ENCODE data around the gene RGPD5. TPM values are rescaled to one million over a fixed set of nuclear protein-coding genes. Genes with fewer than 3 reads are reported as not detected.
"Not testable (repeated sequence)": the region's sequence is repeated elsewhere in the genome, so short reads cannot be mapped to it uniquely, and the experiment has no call there.

The RGPD5 gene
- total RNA-seq, 2 experiments from 2014 or later: 36.7 to 43.1 TPM

DNA sequence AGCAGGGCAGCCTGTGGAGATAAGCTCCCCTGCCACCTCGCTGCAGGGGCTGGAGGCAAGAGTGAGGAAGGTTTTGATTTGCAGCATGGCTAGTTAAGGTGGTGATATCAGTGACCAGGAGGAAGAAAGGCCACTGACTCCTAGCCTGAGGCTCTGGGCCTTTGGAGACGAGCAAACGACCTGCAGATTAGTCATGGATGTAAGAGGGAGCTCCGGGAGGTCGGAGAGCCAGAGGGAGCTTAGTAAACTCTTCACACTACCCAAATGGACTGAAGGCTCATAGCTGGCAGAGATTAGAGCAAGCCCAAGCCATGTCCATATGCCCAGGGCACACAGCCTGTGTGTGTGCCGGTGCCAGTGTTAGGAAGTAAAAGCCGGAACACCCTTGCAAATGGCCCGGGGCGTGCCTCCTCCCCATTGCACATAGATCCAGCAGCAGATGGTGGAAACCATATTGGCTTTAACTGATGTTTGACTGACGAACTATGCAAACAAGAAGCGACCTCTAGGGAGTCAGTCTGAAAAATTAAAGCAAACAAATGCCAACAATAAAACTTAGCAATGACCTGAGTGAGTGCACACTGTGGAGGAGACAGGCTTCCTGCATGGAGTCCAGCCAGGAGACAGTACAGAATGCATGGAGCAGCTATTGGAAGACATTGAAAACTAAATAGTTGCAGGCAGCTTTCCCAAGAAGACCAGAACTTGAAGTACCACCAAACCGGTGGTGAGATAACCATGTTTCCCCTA lies 2.4 kb upstream of the RGPD5 start:
- H3K4me3 Mint-ChIP-seq; POLR2A ChIA-PET; ATAC-seq (ENCODE audit: low read depth); H3K27ac Mint-ChIP-seq; H3K9me3 Mint-ChIP-seq; DNase-seq; H3K27me3 Mint-ChIP-seq; H3K4me1 Mint-ChIP-seq; H3K36me3 Mint-ChIP-seq: not testable (repeated sequence)

DNA sequence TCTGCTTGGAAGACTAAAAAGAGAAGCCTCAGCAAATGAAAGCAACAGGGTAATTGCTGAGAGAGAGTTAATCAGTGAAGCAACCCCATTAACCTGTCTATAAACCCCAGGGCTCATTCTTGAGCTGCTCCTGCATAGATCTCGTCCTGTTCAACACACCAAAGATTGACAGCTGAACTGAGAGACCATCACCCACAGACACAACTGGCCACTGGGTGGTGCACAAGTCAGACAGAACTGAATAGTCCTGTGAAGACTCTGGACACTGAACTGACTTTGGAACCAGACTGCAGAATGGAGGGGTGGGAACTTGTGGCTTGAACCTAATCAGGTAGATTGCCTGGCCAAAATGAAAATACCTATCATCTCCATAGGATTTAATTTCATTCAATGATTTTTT lies 1.4 kb upstream of the RGPD5 start:
- ATAC-seq (ENCODE audit: low read depth); POLR2A ChIA-PET; H3K36me3 Mint-ChIP-seq; H3K27ac Mint-ChIP-seq; H3K4me3 Mint-ChIP-seq; H3K4me1 Mint-ChIP-seq; H3K27me3 Mint-ChIP-seq; H3K9me3 Mint-ChIP-seq; DNase-seq: not testable (repeated sequence)

DNA sequence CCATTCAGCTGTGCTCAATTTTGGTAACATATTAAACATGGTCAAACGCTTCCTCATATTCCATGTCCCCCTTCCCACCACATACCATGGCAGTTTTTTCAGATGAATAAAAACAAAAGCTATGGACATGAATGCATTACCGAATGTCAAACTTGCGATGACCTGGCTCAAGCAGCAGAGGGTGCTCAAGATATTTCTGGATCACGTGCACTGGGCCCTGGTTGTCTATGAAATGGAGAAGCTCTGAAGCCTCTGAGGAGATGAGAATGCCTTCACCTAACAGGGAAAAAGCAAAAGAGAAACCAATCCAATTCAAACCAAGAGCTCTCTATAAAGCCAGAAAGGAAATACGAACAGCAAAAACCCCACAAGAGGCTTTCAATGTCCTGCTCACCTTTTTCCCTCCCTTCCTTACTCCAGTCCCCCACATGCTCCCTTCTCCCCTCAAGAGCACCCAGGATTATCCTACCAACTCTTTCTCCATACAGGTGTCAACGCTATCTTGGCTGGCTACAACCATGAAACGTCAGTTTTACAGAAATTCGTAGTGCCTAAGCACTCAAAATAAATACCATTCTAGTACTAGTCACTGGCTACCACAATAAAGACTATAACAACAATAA lies 77.1 kb downstream of the RGPD5 start:
- DNase-seq, POLR2A ChIA-PET, H3K9me3 Mint-ChIP-seq, H3K4me1 Mint-ChIP-seq, H3K36me3 Mint-ChIP-seq, H3K27ac Mint-ChIP-seq, H3K4me3 Mint-ChIP-seq, H3K27me3 Mint-ChIP-seq: not testable (repeated sequence)
- peak; percentile 73 for ATAC-seq (ENCODE audit: low read depth)

DNA sequence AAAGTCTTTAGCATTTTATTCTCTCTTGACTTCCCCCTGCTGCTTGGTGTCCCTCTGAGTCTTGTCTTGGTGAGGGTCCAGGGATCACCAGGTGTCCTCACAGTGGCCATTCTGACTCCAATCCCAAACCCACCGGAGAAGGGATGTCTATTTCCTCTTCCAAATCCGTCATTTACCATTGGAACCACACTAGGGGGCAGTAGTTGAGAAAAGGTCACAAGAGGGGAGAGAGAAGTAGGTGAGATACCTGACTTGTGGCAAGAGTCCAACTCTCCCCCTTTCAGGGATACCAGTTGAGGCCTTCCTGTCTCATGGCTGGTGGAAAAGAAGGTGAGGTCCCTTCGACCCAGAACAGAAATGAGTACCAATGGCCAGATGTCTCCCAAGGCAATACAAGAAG lies 82.5 kb downstream of the RGPD5 start:
- H3K27me3 Mint-ChIP-seq; DNase-seq; H3K36me3 Mint-ChIP-seq; H3K4me3 Mint-ChIP-seq; H3K9me3 Mint-ChIP-seq; H3K4me1 Mint-ChIP-seq; POLR2A ChIA-PET; H3K27ac Mint-ChIP-seq; ATAC-seq (ENCODE audit: low read depth): not testable (repeated sequence)

DNA sequence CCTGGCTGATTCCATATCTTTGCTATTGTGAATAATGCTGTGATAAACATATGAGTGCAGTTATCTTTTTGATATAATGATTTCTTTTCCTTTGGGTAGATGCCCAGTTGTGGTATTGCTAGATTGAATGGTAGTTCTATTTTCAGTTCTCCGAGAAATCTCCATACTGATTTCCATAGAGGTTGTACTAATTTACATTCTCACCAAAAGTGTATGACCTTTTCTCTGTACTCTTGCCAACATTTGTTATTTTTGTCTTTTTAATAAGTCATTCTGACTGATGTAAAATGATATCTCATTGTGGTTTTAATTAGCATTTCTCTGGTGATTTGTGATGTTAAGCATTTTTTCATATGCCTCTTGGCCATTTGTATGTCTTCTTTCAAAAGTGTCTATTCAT lies 88.0 kb downstream of the RGPD5 start:
- H3K9me3 Mint-ChIP-seq; H3K4me1 Mint-ChIP-seq; ATAC-seq (ENCODE audit: low read depth); H3K4me3 Mint-ChIP-seq; H3K36me3 Mint-ChIP-seq; H3K27me3 Mint-ChIP-seq; POLR2A ChIA-PET; H3K27ac Mint-ChIP-seq; DNase-seq: not testable (repeated sequence)

DNA sequence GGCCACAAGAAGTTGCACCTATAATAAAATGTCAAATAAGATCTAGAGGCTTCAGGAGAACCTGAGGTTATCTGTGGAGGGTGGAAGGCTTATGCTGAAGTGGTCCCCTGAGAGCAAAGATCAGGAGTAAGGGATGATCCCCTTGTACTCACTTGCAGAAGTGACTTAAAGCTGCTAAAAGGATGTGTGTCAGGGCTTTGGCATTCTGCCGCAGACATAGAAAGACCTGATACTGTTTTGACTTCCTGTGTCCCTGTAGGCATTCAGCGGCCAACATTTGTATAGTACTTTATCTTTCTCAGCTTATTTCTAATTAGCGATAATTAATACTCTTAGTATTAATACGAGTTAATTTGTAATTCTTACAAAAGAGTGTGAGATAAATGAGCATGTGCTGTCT lies 94.3 kb downstream of the RGPD5 start:
- ATAC-seq (ENCODE audit: low read depth); H3K27ac Mint-ChIP-seq; H3K27me3 Mint-ChIP-seq; H3K4me3 Mint-ChIP-seq; H3K9me3 Mint-ChIP-seq; POLR2A ChIA-PET; H3K36me3 Mint-ChIP-seq; DNase-seq; H3K4me1 Mint-ChIP-seq: not testable (repeated sequence)

DNA sequence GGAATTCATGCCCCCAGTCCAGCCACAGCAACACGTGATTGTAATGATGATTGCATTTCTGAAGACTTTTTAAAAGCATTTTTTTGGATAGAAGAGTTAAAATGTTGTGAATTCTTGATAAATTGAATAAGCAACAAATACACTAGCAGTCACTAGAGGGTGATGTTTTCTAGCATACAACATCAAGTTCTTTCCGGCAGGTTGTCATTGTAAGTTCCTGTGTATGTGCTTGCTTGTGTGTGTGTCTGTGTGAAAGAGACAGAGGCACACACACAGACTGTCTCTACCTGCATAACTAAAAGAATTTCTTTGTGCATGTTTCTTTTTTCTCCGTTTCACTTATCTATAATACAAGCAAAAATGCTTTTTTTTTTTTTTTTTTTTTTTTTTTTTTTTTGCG lies 95.8 kb downstream of the RGPD5 start:
- H3K4me3 Mint-ChIP-seq, H3K9me3 Mint-ChIP-seq, H3K27me3 Mint-ChIP-seq, H3K4me1 Mint-ChIP-seq, POLR2A ChIA-PET, H3K36me3 Mint-ChIP-seq, H3K27ac Mint-ChIP-seq, DNase-seq: not testable (repeated sequence)
- peak; percentile 58 for ATAC-seq (ENCODE audit: low read depth)

DNA sequence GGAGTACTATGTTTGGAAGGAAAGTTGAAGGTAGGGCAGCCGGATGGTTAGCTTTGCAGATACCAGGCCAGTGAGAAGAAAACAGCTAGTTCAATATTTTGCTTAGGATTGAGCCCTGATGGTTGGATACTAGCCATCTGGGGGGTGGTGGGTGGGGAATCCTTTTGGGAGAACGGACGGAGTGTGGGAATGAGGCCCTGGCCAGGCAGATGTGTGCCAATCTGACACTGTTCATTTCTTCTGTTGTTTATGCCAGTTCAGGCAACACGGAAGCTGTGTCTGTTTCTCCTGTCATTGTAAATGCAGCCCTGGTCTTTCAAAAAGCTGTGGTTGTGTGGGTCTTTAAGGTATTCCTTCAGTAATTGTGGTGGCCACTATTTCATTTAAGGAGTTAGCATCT lies 96.9 kb downstream of the RGPD5 start:
- POLR2A ChIA-PET; H3K27ac Mint-ChIP-seq; H3K36me3 Mint-ChIP-seq; DNase-seq; ATAC-seq (ENCODE audit: low read depth); H3K4me1 Mint-ChIP-seq; H3K4me3 Mint-ChIP-seq; H3K27me3 Mint-ChIP-seq; H3K9me3 Mint-ChIP-seq: not testable (repeated sequence)

DNA sequence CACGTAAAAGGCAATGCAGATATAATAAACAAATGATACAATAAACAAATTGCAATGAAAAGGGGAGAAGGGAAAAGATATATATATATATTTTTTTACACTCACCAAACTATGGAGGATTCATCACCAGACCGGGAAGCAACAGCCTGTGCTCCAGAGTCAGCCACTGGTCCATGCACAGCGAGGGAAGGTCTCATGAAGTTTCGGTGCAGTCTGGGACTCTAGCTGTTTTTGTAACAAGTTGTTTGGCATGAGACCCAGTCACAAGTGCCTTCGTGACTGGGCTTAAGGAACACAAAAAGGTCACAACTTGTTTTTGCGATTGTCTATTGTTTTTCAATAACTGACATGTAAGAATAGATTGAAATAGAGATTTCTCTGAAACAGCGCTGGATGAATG lies 99.6 kb downstream of the RGPD5 start:
- H3K9me3 Mint-ChIP-seq; H3K27me3 Mint-ChIP-seq; DNase-seq; H3K27ac Mint-ChIP-seq; H3K36me3 Mint-ChIP-seq; H3K4me3 Mint-ChIP-seq; ATAC-seq (ENCODE audit: low read depth); POLR2A ChIA-PET; H3K4me1 Mint-ChIP-seq: not testable (repeated sequence)

DNA sequence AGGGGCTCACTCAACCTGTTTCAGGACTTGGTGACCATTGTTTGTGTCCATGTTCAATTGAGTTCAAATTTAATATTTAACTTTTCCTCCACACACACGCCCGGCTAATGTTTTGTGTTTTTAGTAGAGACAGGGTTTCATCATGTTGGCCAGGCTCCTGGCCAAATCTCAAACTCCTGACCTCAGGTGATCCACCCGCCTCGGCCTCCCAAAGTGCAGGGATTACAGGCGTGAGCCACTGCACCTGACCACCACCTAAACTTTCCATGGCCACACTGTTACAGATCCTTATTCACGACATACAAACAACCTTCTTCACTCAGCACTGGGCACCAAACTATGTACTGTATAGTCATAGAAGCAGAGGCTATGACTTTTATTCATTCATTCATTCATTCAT lies 100.0 kb downstream of the RGPD5 start:
- H3K36me3 Mint-ChIP-seq; H3K27ac Mint-ChIP-seq; H3K4me3 Mint-ChIP-seq; H3K4me1 Mint-ChIP-seq; H3K27me3 Mint-ChIP-seq; POLR2A ChIA-PET; H3K9me3 Mint-ChIP-seq; ATAC-seq (ENCODE audit: low read depth); DNase-seq: not testable (repeated sequence)

DNA sequence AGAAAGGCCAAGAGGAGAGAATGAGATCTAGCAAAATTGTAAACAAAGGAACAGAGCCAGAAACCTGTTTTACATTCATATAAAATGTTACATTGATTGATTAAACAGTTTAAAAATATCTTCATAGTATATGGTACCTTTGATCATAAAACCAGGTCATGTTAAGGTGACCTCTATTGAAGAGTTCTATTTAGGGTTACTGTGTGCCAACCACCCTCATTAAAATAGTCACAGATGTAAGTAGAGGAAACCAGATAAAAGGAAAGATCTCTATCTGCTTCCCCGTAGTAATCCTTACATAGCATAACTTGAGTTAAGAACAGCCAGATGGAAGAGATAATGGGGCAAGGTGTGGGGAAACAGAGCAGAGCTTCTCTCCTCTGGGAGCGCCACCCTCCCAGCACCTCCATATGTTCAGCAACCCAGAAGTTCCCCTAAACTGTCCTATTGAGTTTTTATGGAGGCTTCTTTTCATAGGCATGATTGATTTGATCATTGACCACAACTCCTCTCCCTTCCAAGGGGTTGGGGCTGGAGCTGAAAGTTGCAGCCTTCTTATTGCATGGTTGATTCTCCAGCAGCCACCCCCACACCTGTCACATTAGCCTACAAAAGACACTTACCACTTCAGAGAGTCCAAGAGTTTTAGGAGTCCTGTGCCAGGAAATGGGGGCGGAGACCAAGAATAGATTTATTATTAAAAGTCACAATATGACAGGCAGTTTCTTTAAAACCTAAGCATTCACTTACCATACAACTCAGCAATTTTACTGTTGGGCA lies 101.2 kb downstream of the RGPD5 start:
- H3K27me3 Mint-ChIP-seq, H3K4me1 Mint-ChIP-seq, DNase-seq, H3K36me3 Mint-ChIP-seq, POLR2A ChIA-PET, H3K9me3 Mint-ChIP-seq, H3K4me3 Mint-ChIP-seq, H3K27ac Mint-ChIP-seq: not testable (repeated sequence)
- peak; percentile 25 for ATAC-seq (ENCODE audit: low read depth)

DNA sequence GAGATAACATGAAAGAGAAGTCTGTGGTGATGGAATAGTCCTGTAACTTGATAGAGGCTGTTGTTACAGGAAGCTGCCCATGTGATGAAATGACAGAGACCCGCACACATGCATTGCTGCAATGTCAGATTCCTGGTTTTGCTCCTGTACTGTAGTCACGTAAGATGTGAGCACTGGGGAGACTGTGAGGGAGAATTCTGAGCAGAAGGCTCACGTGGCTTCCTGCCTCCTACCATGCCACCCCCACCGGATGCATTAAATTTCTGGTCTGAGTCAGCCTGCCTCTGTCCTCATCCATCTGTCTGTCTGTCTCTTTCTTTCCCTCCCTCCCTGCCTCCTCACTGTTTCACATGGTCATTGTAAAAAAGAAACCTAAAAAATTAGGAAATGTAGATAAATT lies 102.1 kb downstream of the RGPD5 start:
- peak; percentile 98 for ATAC-seq (ENCODE audit: low read depth)
- DNase-seq, POLR2A ChIA-PET, H3K9me3 Mint-ChIP-seq, H3K4me1 Mint-ChIP-seq, H3K4me3 Mint-ChIP-seq, H3K36me3 Mint-ChIP-seq, H3K27ac Mint-ChIP-seq, H3K27me3 Mint-ChIP-seq: not testable (repeated sequence)

DNA sequence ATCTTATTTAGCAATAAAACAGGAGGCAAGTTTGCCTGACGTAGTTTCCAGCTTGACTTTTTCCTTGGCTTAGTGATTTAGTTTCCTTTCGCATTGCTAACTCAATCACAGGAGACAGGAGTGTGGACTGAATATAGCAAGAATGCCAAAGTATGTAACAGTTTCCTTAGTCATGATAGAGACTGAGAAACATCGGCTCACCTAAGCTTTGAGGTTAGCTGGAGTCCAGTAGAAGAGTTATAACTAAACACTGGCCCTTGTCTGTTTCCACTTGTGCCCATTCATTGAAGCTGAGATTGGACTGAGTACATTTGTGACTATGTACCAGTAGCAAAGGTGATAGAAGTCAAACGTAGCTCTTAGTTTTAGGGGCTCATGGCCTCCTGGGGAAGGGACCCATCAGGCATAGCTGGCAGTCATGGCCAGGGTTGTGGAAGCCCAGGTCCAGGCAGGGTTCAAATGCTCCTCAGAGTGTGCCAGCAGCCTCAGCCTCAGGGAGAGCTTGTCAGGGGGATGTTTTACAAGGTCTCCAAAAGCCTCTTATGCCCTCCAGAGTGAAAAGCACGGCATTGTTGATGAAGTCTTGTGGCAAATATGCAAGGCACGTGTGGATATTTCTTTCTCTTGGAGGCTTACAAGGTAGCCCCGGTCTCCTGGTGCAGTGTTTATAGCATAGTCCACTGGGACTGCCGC lies 103.8 kb downstream of the RGPD5 start:
- ATAC-seq (ENCODE audit: low read depth); DNase-seq; H3K27ac Mint-ChIP-seq; H3K4me3 Mint-ChIP-seq; H3K4me1 Mint-ChIP-seq; POLR2A ChIA-PET; H3K27me3 Mint-ChIP-seq; H3K9me3 Mint-ChIP-seq; H3K36me3 Mint-ChIP-seq: not testable (repeated sequence)

Measured in activated naive CD8-positive, alpha-beta T cell treated with anti-CD3 and anti-CD28 coated beads, Interleukin-2, amount 10 ng/mL, durations not matched to agents 7 days and 5 days (primary cell).